ENCODE measurements around the gene ATG9A.

ATG9A gene

DNA sequence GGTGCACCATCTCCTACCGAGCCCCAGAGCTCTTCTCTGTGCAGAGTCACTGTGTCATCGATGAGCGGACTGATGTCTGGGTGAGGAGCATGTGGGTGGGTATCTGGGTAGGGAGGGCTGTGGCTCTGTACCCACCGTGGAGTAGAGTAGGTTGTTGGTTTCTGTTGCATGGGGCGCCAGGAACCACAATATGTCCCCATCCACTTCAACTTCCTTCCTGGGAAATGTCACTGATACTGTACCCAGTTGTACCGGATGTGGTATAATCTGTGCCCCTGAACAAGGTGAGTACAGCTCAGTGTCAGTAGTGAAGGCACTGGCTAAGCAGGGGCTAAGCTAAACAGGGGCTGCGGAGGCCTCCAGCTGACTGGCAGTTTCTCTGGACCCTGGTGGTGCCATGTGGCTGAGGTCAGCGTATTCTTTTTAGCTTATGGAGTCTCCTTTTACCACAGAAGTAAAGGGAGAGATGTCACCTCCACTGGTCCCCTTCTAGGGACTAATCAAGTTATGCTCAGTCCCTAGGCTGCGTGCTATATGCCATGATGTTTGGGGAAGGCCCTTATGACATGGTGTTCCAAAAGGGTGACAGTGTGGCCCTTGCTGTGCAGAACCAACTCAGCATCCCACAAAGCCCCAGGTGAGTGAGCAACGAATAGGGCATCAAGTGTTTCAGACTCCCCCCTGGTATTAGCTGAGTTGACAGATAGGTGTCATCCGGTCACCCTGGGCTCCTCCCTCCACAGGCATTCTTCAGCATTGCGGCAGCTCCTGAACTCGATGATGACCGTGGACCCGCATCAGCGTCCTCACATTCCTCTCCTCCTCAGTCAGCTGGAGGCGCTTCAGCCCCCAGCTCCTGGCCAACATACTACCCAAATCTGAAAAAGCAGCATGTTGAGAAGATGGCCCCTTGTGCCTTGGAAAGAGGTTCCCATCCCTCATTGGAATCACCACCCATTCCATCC lies 18.5 kb upstream of the ATG9A start:
- H3K27ac Mint-ChIP-seq: peak overlapping the region; percentile 95

GRCh38 chr2:219246559-219246958 lies 17.1 kb upstream of the ATG9A start:
- Mint-ChIP-seq H3K36me3 (peaks cover 56% of the 10 kb centered on the region), H3K4me1 (peaks cover 86% of the 10 kb centered on the region), H3K27me3 (no peaks in the 10 kb centered on the region), H3K9me3 (no peaks in the 10 kb centered on the region), H3K27ac (peak overlapping the region; percentile 95), H3K4me3 (peak overlapping the region; percentile 92)
- CTCF ChIA-PET: interaction anchor here (1.8 to 3.9 kb wide), 3 partner anchors 40 to 75 kb away, joined by 4 to 29 read pairs (median 6); partner anchors contain the start of gene ZFAND2B
- DNase-seq: no peak

More for the DNA sequence above, 18.5 kb upstream of the ATG9A start:
- CTCF ChIA-PET: interaction anchor here (1.0 to 3.9 kb wide), 8 partner anchors 9 to 76 kb away, joined by 3 to 32 read pairs (median 5); partner anchors contain the start of genes DNAJB2 and ZFAND2B
- Mint-ChIP-seq H3K4me1 (peaks cover 90% of the 10 kb centered on the region), H3K9me3 (no peaks in the 10 kb centered on the region), H3K36me3 (peaks cover 68% of the 10 kb centered on the region), H3K27me3 (no peaks in the 10 kb centered on the region), H3K4me3 (peak overlapping the region; percentile 92)
- peak; percentile 73 for DNase-seq

DNA sequence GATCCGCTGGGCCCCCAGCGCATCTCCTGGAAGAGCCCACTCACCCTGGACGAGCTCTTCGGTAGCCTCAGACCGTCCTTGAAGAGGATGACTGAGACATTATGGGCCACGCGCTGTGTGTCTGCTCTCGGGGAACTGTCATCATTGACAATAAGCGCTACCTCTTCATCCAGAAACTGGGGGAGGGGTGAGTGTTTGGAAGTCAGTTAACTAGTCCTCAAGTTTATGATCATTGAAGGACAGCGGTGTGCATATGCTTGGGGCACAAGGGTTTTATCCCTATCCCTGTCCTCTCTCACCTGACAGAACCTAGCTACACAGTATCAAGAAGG lies 16.4 kb upstream of the ATG9A start:
- Mint-ChIP-seq H3K9me3 (no peaks in the 10 kb centered on the region), H3K36me3 (peaks cover 49% of the 10 kb centered on the region), H3K27ac (peak overlapping the region; percentile 95), H3K4me1 (peaks cover 79% of the 10 kb centered on the region), H3K27me3 (no peaks in the 10 kb centered on the region), H3K4me3 (peak overlapping the region; percentile 92)
- no peak for DNase-seq
- CTCF ChIA-PET: interaction anchor here (1.8 to 2.8 kb wide), 3 partner anchors 40 to 74 kb away, joined by 4 to 20 read pairs (median 6); partner anchors contain the start of gene ZFAND2B

DNA sequence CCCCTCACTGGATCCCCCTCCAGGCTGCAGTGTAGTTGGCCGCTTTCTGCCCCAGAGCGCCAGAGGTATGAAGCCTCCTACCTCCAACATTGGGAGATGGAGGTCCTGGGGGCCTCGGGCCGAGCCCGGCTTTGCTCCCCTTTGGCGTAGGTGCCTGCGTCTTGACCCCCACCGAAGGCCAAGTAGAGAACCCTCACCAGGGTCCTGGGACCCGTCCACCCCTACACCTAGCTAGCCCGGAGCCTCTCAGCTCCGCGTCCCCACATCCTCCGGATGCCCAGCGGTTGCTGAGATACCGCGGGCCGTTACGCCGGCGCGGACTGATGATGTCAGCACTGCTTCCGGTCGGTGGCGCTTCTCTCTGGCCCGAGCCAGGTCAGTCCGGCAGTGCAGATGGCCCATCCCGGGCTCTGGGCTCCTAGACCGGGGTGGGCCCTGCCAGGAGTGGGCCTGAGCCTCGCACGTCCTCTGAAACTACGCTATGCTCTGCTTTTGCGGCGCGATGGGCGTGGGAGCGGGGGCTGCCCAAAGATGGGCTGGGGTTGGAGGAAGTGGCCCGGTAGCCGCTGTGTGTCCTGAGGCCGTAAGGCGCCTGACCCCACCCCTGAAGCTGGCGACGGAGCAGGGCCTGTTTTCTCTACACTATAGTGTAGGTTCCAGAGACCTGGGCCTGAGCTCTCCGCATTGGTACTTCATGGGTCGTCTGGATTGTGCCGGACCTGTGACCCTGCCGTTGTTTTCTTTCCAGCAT lies 15.9 kb upstream of the ATG9A start, which contains the start of the genes GLB1L and STK16:
Gene GLB1L, minus strand, starts transcription at position 297 of the 751 bp plus-strand sequence. CDS start 1,871 bp downstream, outside the sequence.
Gene STK16, plus strand, starts transcription at position 332 of the 751 bp plus-strand sequence. CDS start 521 bp downstream, outside the sequence.
- Mint-ChIP-seq H3K36me3 (peaks cover 43% of the 10 kb centered on the region), H3K27ac (peak within 1 kb of the TSS; percentile 95), H3K27me3 (no peaks in the 10 kb centered on the region), H3K4me3 (peak within 1 kb of the TSS; percentile 92), H3K9me3 (no peaks in the 10 kb centered on the region), H3K4me1 (peaks cover 74% of the 10 kb centered on the region)
- peak; percentile 92 for DNase-seq
- CTCF ChIA-PET: interaction anchor here (0.5 to 2.8 kb wide), 8 partner anchors 9 to 74 kb away, joined by 3 to 20 read pairs (median 4); partner anchors contain the start of genes TUBA4A and ZFAND2B

- Mint-ChIP-seq H3K36me3 (peaks cover 38% of the 10 kb centered on the region), H3K27ac (peak overlapping the region; percentile 95), H3K27me3 (no peaks in the 10 kb centered on the region), H3K4me3 (peak overlapping the region; percentile 92), H3K9me3 (no peaks in the 10 kb centered on the region), H3K4me1 (peaks cover 68% of the 10 kb centered on the region)
- CTCF ChIA-PET: interaction anchor here (1.0 to 2.8 kb wide), 7 partner anchors 9 to 73 kb away, joined by 3 to 20 read pairs (median 4); partner anchors contain the start of genes TUBA4A and ZFAND2B
- DNase-seq: no peak
These were observed 15.3 kb upstream of the ATG9A start for GRCh38 chr2:219244789-219245147.

DNA sequence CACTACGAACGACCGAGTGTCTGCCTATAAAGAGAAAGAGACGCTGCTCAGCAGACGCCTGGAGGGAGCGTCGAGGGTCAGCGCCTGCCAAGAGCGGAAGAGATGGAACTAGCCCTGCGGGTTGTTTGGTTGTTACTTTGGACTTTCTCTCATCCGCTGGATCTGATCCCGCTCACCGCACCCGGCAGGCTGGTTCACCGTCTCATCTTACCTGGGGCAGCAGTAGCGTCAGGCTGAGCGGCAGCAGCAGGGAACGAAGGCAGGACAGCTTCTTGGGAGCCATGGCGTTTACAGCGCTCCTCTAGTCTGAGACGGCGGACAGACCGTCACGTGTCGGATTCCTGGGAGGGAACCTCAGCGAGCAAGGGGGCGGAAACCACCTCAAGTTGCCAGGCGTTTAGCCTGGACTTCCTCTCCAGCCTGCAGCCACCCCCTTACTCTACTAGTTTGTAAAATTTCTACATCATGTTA lies 13.9 kb upstream of the ATG9A start:
- Mint-ChIP-seq H3K9me3 (no peaks in the 10 kb centered on the region), H3K36me3 (peaks cover 28% of the 10 kb centered on the region), H3K4me1 (peaks cover 54% of the 10 kb centered on the region), H3K4me3 (peak overlapping the region; percentile 43), H3K27ac (peak overlapping the region; percentile 68), H3K27me3 (no peaks in the 10 kb centered on the region)
- no peak for DNase-seq
- CTCF ChIA-PET: interaction anchor here (2.8 kb wide), 1 partner anchor 52 kb away, joined by 20 read pairs; no protein-coding TSS in a partner anchor

GRCh38 chr2:219234331-219234730 lies 4.9 kb upstream of the ATG9A start:
- H3K27ac Mint-ChIP-seq: no peak overlapping the region
- no peak for DNase-seq
- H3K4me3 Mint-ChIP-seq: no peak overlapping the region
- H3K36me3 Mint-ChIP-seq: peaks cover 70% of the 10 kb centered on the region
- CTCF ChIA-PET: no interaction called here
- H3K27me3 Mint-ChIP-seq: no peaks in the 10 kb centered on the region
- no peaks in the 10 kb centered on the region for H3K9me3 Mint-ChIP-seq
- peaks cover 36% of the 10 kb centered on the region for H3K4me1 Mint-ChIP-seq

DNA sequence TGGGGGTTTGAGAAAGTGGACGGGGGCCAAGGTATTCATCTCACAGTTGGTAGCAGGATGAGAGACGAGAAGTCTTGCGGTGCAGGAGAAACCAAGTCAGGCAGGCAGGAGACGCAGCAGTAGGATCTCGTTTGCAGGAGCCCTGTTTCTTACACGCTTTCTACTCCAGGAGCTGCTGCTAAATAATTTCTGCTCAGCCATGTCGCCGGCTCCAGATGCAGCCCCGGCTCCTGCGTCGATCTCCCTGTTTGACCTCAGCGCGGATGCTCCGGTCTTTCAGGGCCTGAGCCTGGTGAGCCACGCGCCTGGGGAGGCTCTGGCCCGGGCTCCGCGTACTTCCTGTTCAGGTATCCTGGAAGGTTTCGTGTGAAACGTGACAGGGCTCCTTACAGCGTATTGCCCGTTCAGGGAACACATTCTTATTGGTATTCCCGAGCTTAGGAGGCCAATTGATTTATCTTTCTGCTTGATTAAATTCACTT lies 664 bp upstream of the ATG9A start:
- Mint-ChIP-seq H3K27me3 (no peaks in the 10 kb centered on the region), H3K4me1 (peaks cover 57% of the 10 kb centered on the region), H3K9me3 (no peaks in the 10 kb centered on the region), H3K4me3 (peak overlapping the region; percentile 95), H3K27ac (peak overlapping the region; percentile 100), H3K36me3 (peaks cover 71% of the 10 kb centered on the region)
- DNase-seq: peak; percentile 69
- CTCF ChIA-PET: interaction anchor here (0.8 to 2.0 kb wide), 5 partner anchors 15 to 71 kb away, joined by 4 to 12 read pairs (median 5); partner anchors contain the start of genes DNAJB2, GLB1L and STK16

GRCh38 chr2:219228911-219229304 lies 528 bp downstream of the ATG9A start:
- H3K36me3 Mint-ChIP-seq: peaks cover 74% of the 10 kb centered on the region

DNA sequence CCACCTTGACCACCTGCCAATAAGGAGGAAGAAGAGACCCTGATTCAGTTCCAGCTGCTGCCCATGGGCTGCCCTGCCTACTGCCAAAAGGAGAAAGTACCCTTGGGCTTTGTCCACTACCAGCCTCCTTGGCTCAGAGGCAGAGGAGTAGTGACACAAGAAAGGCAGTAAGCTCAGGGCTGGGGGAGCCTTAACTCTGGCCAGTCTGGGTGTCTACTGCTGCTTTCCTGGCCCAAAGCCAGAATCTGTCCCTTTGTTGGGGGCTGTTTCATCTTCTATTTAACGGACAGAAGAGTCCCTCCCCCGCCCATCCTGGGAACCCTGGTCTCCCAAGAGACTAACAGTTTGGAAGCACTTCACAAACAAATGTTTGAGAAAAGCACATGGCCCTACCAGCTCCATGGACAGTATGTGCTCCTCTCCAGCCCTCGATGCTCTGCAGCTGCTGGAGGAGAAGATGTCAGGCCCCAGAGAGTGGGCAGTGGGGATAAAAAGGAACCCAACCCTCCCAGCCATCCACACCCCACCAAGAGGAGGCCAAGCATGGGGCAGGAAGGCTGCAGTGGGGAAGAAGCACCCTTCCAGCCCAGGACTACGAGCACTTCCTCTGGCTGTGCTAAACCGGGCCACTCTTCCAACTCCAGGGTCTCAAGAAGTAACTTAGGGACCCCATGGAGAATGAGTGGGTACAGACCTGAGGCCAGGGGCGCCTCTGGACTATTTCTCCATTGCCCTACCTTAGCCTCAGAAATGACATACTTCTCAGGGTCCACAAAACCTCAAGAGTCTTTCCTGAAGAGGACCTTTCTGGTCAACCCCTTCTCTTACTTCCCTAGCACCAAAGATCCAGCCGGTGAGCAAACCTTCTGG lies 1.2 kb downstream of the ATG9A start:
- Mint-ChIP-seq H3K27me3 (no peaks in the 10 kb centered on the region), H3K9me3 (no peaks in the 10 kb centered on the region), H3K4me3 (peak overlapping the region; percentile 95), H3K36me3 (peaks cover 73% of the 10 kb centered on the region), H3K4me1 (peaks cover 48% of the 10 kb centered on the region), H3K27ac (peak overlapping the region; percentile 86)
- CTCF ChIA-PET: interaction anchor here (1.1 to 1.4 kb wide), 3 partner anchors 51 to 71 kb away, joined by 4 to 8 read pairs (median 5); partner anchors contain the start of gene DNAJB2
- no peak for DNase-seq

More at GRCh38 chr2:219228911-219229304, 528 bp downstream of the ATG9A start:
- Mint-ChIP-seq H3K27me3 (no peaks in the 10 kb centered on the region), H3K4me1 (peaks cover 52% of the 10 kb centered on the region), H3K9me3 (no peaks in the 10 kb centered on the region), H3K4me3 (peak overlapping the region; percentile 95), H3K27ac (peak overlapping the region; percentile 86)
- no peak for DNase-seq
- CTCF ChIA-PET: interaction anchor here (1.1 to 2.0 kb wide), 4 partner anchors 23 to 71 kb away, joined by 4 to 12 read pairs (median 5); partner anchors contain the start of gene DNAJB2

DNA sequence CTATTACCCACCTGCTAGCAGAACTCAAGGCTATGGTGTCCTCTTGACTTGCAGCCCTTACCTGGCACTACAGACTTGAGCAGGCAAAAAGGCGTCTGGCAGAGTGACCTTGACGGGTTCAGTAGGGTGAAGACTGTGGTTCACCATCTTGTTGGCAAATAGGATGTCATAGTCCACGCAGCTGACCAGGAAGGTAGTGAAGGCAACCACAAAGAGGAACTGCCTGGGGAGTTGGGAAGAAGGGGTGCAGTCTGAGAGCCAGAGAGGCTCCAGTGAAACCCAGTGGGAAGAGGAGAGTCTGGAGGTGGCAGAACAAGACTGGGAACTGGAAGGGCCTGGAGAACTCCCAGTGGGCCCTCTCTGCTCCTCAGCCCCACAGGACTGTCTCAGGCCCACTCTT lies 4.1 kb downstream of the ATG9A start:
- H3K27ac Mint-ChIP-seq: peak overlapping the region; percentile 24
- no peaks in the 10 kb centered on the region for H3K27me3 Mint-ChIP-seq
- no peaks in the 10 kb centered on the region for H3K9me3 Mint-ChIP-seq
- H3K4me3 Mint-ChIP-seq: no peak overlapping the region
- peaks cover 25% of the 10 kb centered on the region for H3K4me1 Mint-ChIP-seq
- CTCF ChIA-PET: no interaction called here
- DNase-seq: no peak
- peaks cover 66% of the 10 kb centered on the region for H3K36me3 Mint-ChIP-seq

- CTCF ChIA-PET: interaction anchor here (0.7 kb wide), 1 partner anchor 7 kb away, joined by 3 read pairs; no protein-coding TSS in a partner anchor
- no peaks in the 10 kb centered on the region for H3K9me3 Mint-ChIP-seq
- peaks cover 28% of the 10 kb centered on the region for H3K4me1 Mint-ChIP-seq
- no peaks in the 10 kb centered on the region for H3K27me3 Mint-ChIP-seq
- H3K4me3 Mint-ChIP-seq: no peak overlapping the region
- DNase-seq: no peak
- H3K36me3 Mint-ChIP-seq: peaks cover 61% of the 10 kb centered on the region
- H3K27ac Mint-ChIP-seq: no peak overlapping the region
These were observed 5.4 kb downstream of the ATG9A start for GRCh38 chr2:219223831-219224610.
